GM19372 (cell line): Measurements from ENCODE around the gene KIAA1671.

Source experiments
- ATAC-seq: cut with Tn5 transposase; IDR thresholded peaks from one replicate; pipeline ENCODE4 v1.9.1; 2021; ENCODE audit warnings: mild to moderate bottlenecking, low read depth, moderate library complexity; ENCODE audit not compliant: unreplicated experiment

KIAA1671 gene

GRCh38 chr22:25032066-25032465, 79.5 kb downstream of the KIAA1671 start:
- no peak for ATAC-seq

- ATAC-seq: no peak
Observed at GRCh38 chr22:25035715-25036114, 83.2 kb downstream of the KIAA1671 start.

- no peak for ATAC-seq
Observed at GRCh38 chr22:25038239-25038638, 85.7 kb downstream of the KIAA1671 start.

- no peak for ATAC-seq
Observed at GRCh38 chr22:25038771-25039170, 86.3 kb downstream of the KIAA1671 start.

GRCh38 chr22:25039255-25039654, 86.7 kb downstream of the KIAA1671 start:
- ATAC-seq: no peak

GRCh38 chr22:25039754-25040153, 87.2 kb downstream of the KIAA1671 start:
- ATAC-seq: no peak

GRCh38 chr22:25045159-25045558, 92.6 kb downstream of the KIAA1671 start:
- no peak for ATAC-seq

- ATAC-seq: no peak
Observed at GRCh38 chr22:25048071-25048470, 95.6 kb downstream of the KIAA1671 start.

GRCh38 chr22:25048659-25049647, 96.4 kb downstream of the KIAA1671 start:
- ATAC-seq: no peak

- ATAC-seq: no peak
Observed at GRCh38 chr22:25049770-25050169, 97.3 kb downstream of the KIAA1671 start.

- ATAC-seq: no peak
Observed at GRCh38 chr22:25050566-25050965, 98.0 kb downstream of the KIAA1671 start.

- no peak for ATAC-seq
Observed at GRCh38 chr22:25051073-25051472, 98.6 kb downstream of the KIAA1671 start.

GRCh38 chr22:25051983-25052710, 99.6 kb downstream of the KIAA1671 start:
- no peak for ATAC-seq

- no peak for ATAC-seq
Observed at GRCh38 chr22:25053153-25053805, 100.8 kb downstream of the KIAA1671 start.

GRCh38 chr22:25054943-25055511, 102.5 kb downstream of the KIAA1671 start:
- no peak for ATAC-seq

- peak; percentile 64 for ATAC-seq
Observed at GRCh38 chr22:25057013-25057881, 104.7 kb downstream of the KIAA1671 start.

GRCh38 chr22:25059438-25059837, 106.9 kb downstream of the KIAA1671 start:
- ATAC-seq: no peak

GRCh38 chr22:25060522-25061071, 108.1 kb downstream of the KIAA1671 start:
- ATAC-seq: no peak

GRCh38 chr22:25061134-25061533, 108.6 kb downstream of the KIAA1671 start:
- ATAC-seq: no peak
